Measurements from ENCODE around the gene ITSN1.
"Not testable (repeated sequence)": the region's sequence is repeated elsewhere in the genome, so short reads cannot be mapped to it uniquely, and the experiment has no call there.

The ITSN1 gene

GRCh38 chr21:33682992-33683627 lies 40.8 kb downstream of the ITSN1 start:
- peak; percentile 95 for DNase-seq (ENCODE audit: low spot score)

- DNase-seq (ENCODE audit: low spot score), result no peak
These were observed 41.8 kb downstream of the ITSN1 start for GRCh38 chr21:33684068-33684467.

- DNase-seq (ENCODE audit: low spot score), result no peak
These were observed 42.7 kb downstream of the ITSN1 start for GRCh38 chr21:33684923-33685560.

- peak; percentile 62 for DNase-seq (ENCODE audit: low spot score)
These were observed 43.4 kb downstream of the ITSN1 start for GRCh38 chr21:33685613-33686197.

- DNase-seq (ENCODE audit: low spot score), result no peak
These were observed 44.1 kb downstream of the ITSN1 start for GRCh38 chr21:33686386-33686785.

GRCh38 chr21:33687634-33688033 lies 45.3 kb downstream of the ITSN1 start:
- no peak for DNase-seq (ENCODE audit: low spot score)

- DNase-seq (ENCODE audit: low spot score), result no peak
These were observed 46.1 kb downstream of the ITSN1 start for GRCh38 chr21:33688353-33688752.

- no peak for DNase-seq (ENCODE audit: low spot score)
These were observed 48.6 kb downstream of the ITSN1 start for GRCh38 chr21:33690874-33691273.

GRCh38 chr21:33691945-33692603 lies 49.8 kb downstream of the ITSN1 start:
- no peak for DNase-seq (ENCODE audit: low spot score)

- no peak for DNase-seq (ENCODE audit: low spot score)
These were observed 53.5 kb downstream of the ITSN1 start for GRCh38 chr21:33695813-33696212.

GRCh38 chr21:33696465-33696864 lies 54.2 kb downstream of the ITSN1 start:
- DNase-seq (ENCODE audit: low spot score), result no peak

- no peak for DNase-seq (ENCODE audit: low spot score)
These were observed 56.0 kb downstream of the ITSN1 start for GRCh38 chr21:33698087-33698860.

- DNase-seq (ENCODE audit: low spot score), result no peak
These were observed 57.0 kb downstream of the ITSN1 start for GRCh38 chr21:33699277-33699676.

GRCh38 chr21:33700491-33700890 lies 58.2 kb downstream of the ITSN1 start:
- no peak for DNase-seq (ENCODE audit: low spot score)

- DNase-seq (ENCODE audit: low spot score), result peak; percentile 4
These were observed 61.7 kb downstream of the ITSN1 start for GRCh38 chr21:33703750-33704606.

- DNase-seq (ENCODE audit: low spot score), result no peak
These were observed 65.5 kb downstream of the ITSN1 start for GRCh38 chr21:33707846-33708245.

- DNase-seq (ENCODE audit: low spot score), result no peak
These were observed 66.6 kb downstream of the ITSN1 start for GRCh38 chr21:33708874-33709273.

GRCh38 chr21:33712022-33712803 lies 69.9 kb downstream of the ITSN1 start:
- DNase-seq (ENCODE audit: low spot score), result no peak

GRCh38 chr21:33721081-33721480 lies 78.8 kb downstream of the ITSN1 start:
- DNase-seq (ENCODE audit: low spot score), result no peak

GRCh38 chr21:33729139-33729538 lies 86.8 kb downstream of the ITSN1 start:
- DNase-seq (ENCODE audit: low spot score), result not testable (repeated sequence)

Measured in kidney tubule cell (primary cell).